Prostate gland (tissue), 2 donors: ENCODE measurements around the gene FASN. TPM values are rescaled to one million over a fixed set of nuclear protein-coding genes. Genes with fewer than 3 reads are reported as not detected.

Experiments used
- DNase-seq: peaks from one replicate; pipeline ENCODE4 v3.0.0-alpha.2; 2019; ENCODE audit warnings: low spot score
- H3K27ac ChIP-seq, 2 donors: fragments of 200-600 bp; sonication (generic); 2 replicates each; pipeline ENCODE4 v1.5.1; 2017 to 2019
- H3K27me3 ChIP-seq: fragments of 200-600 bp; sonication (generic); replicated peaks from 2 replicates; pipeline ENCODE4 v1.5.1; 2019; ENCODE audit not compliant: insufficient read depth
- H3K36me3 ChIP-seq, 2 donors: fragments of 200-600 bp; sonication (generic); 1 replicate in 1 of 2; 2 replicates in 1 of 2; pipeline versions ENCODE4 v1.5.1 to v1.8.1; 2017 to 2019
- H3K4me1 ChIP-seq: fragments of 200-600 bp; sonication (generic); replicated peaks from 2 replicates; pipeline ENCODE4 v1.5.1; 2019
- H3K4me3 ChIP-seq, 2 donors: fragments of 200-600 bp; sonication (generic); 2 replicates each; pipeline ENCODE4 v1.5.1; 2017 to 2019
- H3K9me3 ChIP-seq: fragments of 200-600 bp; sonication (generic); 2 replicates; pipeline ENCODE4 v1.5.1; 2017
- POLR2A ChIP-seq: fragments of 450-650 bp; IDR thresholded peaks from one replicate; pipeline ENCODE4 v1.6.1; 2016; ENCODE audit warnings: antibody characterized with exemption, mild to moderate bottlenecking
- POLR2AphosphoS5 ChIP-seq: sonication (generic); formaldehyde crosslinking; IDR thresholded peaks from one replicate; pipeline ENCODE4 v1.6.1; 2017; ENCODE audit warnings: antibody characterized with exemption
- WGBS: methylation state at CpG from one replicate; pipeline ENCODE4 v1.1.5; 2018; 5-methylcytosine and 5-hydroxymethylcytosine counted together
- intact Hi-C: fragments of 100-400 bp; cut with DNase I; formaldehyde crosslinking; loops from one replicate; pipeline ENCODE4 v1.14.2; 2022
- total RNA-seq, 2 donors: library from RNA; depleted of rRNA; stranded (reverse); fragments of >200 nt; gene quantifications; one replicate each; pipeline ENCODE4 v1.1.0, GENCODE V29; 2016
- TF ChIP-seq, protein P1 (sequence below), 4 experiments: fragments of 200-600 bp in 2 of 4; fragments of 450-650 bp in 2 of 4; sonication (generic) in 2 of 4; IDR thresholded peaks; 1 replicate in 3 of 4; 2 replicates in 1 of 4; pipeline ENCODE4 v1.5.1; 2016 to 2019; ENCODE audit warnings: antibody characterized with exemption in 4 of 4, mild to moderate bottlenecking in 2 of 4, moderate library complexity in 2 of 4

The FASN gene
- total RNA-seq, 2 donors from 2014 or later: 192 to 388 TPM

DNA sequence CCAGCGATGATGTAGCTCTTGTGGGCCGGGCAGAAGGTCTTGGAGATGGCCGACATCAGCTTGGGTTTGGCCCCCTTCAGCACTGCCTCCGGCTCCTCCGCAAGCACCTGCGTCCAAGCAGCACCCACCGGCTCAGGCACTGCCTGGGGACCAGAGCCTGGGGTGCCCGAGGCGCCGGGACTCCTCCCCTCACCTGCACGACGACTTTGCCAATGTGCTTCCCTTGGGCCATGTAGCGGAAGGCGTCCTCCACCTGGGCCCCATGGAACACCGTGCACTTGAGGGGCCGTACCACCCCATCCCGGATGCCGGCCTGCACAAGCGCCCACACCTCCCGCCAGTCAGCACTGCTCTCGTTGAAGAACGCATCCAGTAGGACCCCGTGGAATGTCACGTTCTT is 15.0 kb downstream of the FASN start:
- no peak overlapping the region for H3K27ac ChIP-seq
- WGBS: 92% methylated on average over 23 of the region's 24 CpGs
- H3K4me3 ChIP-seq: no peak overlapping the region
- intact Hi-C loops: no loop called here
- H3K36me3 ChIP-seq: peaks cover 70 to 76% of the 10 kb centered on the region in 2 donors
- TF ChIP-seq, protein P1, sequence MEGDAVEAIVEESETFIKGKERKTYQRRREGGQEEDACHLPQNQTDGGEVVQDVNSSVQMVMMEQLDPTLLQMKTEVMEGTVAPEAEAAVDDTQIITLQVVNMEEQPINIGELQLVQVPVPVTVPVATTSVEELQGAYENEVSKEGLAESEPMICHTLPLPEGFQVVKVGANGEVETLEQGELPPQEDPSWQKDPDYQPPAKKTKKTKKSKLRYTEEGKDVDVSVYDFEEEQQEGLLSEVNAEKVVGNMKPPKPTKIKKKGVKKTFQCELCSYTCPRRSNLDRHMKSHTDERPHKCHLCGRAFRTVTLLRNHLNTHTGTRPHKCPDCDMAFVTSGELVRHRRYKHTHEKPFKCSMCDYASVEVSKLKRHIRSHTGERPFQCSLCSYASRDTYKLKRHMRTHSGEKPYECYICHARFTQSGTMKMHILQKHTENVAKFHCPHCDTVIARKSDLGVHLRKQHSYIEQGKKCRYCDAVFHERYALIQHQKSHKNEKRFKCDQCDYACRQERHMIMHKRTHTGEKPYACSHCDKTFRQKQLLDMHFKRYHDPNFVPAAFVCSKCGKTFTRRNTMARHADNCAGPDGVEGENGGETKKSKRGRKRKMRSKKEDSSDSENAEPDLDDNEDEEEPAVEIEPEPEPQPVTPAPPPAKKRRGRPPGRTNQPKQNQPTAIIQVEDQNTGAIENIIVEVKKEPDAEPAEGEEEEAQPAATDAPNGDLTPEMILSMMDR (IDR thresholded peaks at IDR 0.05): no peak
- no peaks in the 10 kb centered on the region for H3K27me3 ChIP-seq
- H3K4me1 ChIP-seq: no peaks in the 10 kb centered on the region
- DNase-seq: no peak
- H3K9me3 ChIP-seq: no peaks in the 10 kb centered on the region

DNA sequence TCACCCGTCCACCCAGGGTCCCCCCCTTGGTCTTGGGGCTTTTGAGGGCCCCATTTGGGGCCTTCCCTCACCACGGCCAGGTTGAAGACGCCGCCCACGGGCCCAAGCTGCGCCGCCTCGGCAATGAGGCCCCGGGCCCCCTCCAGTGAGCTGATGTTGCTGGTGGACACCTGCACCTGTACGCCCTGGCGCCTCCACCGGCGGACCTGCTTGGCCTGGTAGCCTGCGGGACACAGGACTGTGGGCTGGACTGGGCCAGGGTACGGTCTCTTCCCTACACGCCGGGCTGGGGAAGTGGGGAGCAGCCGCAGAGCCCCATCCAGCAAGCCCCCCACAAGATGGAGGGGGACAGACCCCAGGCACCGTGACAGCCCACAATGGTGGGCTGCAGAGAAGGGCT is 15.6 kb downstream of the FASN start:
- no peak for DNase-seq
- H3K36me3 ChIP-seq: peaks cover 65 to 71% of the 10 kb centered on the region in 2 donors
- H3K9me3 ChIP-seq: no peaks in the 10 kb centered on the region
- no peaks in the 10 kb centered on the region for H3K4me1 ChIP-seq
- 88% methylated on average over 19 of the region's 19 CpGs for WGBS
- no peak overlapping the region for H3K27ac ChIP-seq
- no peak overlapping the region for H3K4me3 ChIP-seq
- intact Hi-C loops: no loop called here
- H3K27me3 ChIP-seq: no peaks in the 10 kb centered on the region
- TF ChIP-seq POLR2AphosphoS5 (no peak), POLR2A (no peak)
- TF ChIP-seq, protein P1 (IDR thresholded peaks at IDR 0.05): no peak

DNA sequence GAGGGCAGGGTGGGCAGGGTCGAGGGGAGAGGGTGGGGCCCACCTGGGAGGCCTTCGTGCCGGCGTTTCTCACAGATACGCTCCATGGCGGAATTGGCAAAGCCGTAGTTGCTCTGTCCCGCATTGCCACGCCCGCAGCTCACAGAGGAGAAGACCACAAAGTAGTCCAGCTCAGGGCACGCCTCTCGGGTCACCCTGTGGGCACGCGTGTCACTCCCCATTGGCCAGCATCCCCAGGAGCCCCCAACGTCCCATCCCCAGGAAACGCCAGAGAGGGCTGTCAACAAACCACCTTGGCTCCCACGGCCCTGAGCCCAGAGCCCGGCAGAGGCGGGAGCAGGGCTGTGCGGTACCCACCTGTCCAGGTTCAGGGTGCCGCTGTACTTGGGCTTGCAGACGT is 16.1 kb downstream of the FASN start:
- H3K4me3 ChIP-seq: no peak overlapping the region
- intact Hi-C loops: no loop called here
- no peak overlapping the region for H3K27ac ChIP-seq
- 90% methylated on average over 16 of the region's 22 CpGs for WGBS
- no peak for DNase-seq
- TF ChIP-seq, protein P1 (IDR thresholded peaks at IDR 0.05): no peak
- TF ChIP-seq POLR2AphosphoS5 (no peak), POLR2A (no peak)
- H3K27me3 ChIP-seq: no peaks in the 10 kb centered on the region
- H3K9me3 ChIP-seq: no peaks in the 10 kb centered on the region
- no peaks in the 10 kb centered on the region for H3K4me1 ChIP-seq
- H3K36me3 ChIP-seq: peaks cover 61 to 66% of the 10 kb centered on the region in 2 donors

DNA sequence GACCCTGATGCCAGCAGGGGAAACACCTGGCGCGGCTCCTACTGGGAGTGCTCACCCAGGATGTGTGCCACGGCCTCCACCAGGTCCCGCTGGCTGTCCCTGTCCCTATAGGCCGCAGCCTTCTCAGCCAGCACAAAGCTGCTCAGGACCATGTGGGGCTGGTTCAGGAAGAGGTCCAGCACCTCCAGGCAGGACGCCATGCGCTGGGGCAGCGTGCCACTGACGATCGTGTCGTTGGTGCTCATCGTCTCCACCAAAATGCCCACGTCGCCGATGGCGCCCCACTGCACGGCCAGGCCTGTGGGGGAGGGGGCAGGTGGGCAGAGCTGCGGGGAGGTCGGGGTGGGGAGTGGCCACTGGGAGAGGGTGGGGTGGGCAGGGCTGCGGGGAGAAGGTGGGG is 16.5 kb downstream of the FASN start:
- DNase-seq: no peak
- 91% methylated on average over 18 of the region's 20 CpGs for WGBS
- H3K9me3 ChIP-seq: no peaks in the 10 kb centered on the region
- H3K4me3 ChIP-seq: no peak overlapping the region
- TF ChIP-seq POLR2AphosphoS5: no peak
- TF ChIP-seq POLR2A: no peak
- TF ChIP-seq, protein P1 (IDR thresholded peaks at IDR 0.05): no peak
- H3K36me3 ChIP-seq: peaks cover 56 to 61% of the 10 kb centered on the region in 2 donors
- intact Hi-C loops: no loop called here
- H3K4me1 ChIP-seq: no peaks in the 10 kb centered on the region
- H3K27ac ChIP-seq: no peak overlapping the region
- no peaks in the 10 kb centered on the region for H3K27me3 ChIP-seq

DNA sequence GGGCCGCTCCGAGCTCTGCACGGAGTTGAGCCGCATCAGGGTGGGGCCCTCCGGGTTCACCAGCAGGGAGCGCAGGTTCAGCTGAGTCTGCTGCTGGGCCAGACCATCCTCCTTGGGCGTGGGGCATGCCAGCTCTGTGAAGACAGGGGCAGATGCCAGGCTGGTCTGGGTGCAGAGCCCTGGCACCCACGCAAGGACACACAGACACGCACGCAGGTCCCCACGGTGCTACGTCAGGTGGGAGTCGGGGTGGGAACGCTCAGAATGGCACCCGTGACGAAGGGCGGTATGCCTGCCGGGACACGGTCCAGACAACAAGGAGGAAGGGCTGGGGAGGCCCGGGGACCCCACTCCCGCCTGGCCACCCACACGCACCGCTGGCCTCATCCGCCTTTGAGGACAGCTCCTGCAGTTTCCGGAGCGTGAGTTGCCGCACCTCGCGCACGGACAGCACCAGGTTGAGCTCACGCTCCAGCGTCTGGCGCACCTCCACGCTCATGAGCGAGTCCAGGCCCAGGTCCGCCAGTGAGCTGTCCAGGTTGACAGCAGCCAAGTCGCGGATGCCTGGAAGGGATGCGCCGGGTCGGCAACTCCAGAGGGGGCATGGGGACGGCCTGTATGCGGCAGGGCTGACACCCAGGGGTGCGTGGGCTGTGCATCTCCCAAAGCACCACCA is 17.1 kb downstream of the FASN start:
- Histone ChIP-seq H3K4me3 (no peak overlapping the region), H3K9me3 (no peaks in the 10 kb centered on the region), H3K27ac (no peak overlapping the region), H3K27me3 (no peaks in the 10 kb centered on the region), H3K36me3 (peaks cover 50 to 55% of the 10 kb centered on the region in 2 donors), H3K4me1 (no peaks in the 10 kb centered on the region)
- intact Hi-C loops: no loop called here
- no peak for TF ChIP-seq POLR2A
- TF ChIP-seq POLR2AphosphoS5: no peak
- DNase-seq: no peak
- 92% methylated on average over 41 of the region's 44 CpGs for WGBS
